Stomach (tissue), 4 donors: ENCODE data around the gene KCNQ1.

Experiments used
- CTCF ChIP-seq, 7 experiments: fragments of 450-650 bp in 4 of 7; fragments of 200-600 bp in 3 of 7; sonication (generic) in 3 of 7; IDR thresholded peaks; one replicate each; pipeline ENCODE4 v1.5.1; 2016 to 2019; ENCODE audit warnings: antibody characterized with exemption in 7 of 7, control low read depth in 2 of 7, mild to moderate bottlenecking in 1 of 7
- POLR2AphosphoS5 ChIP-seq, 3 donors: sonication (generic); formaldehyde crosslinking; IDR thresholded peaks; one replicate each; pipeline ENCODE4 v1.6.1; 2016; ENCODE audit warnings: antibody characterized with exemption in 3 of 3

DNA sequence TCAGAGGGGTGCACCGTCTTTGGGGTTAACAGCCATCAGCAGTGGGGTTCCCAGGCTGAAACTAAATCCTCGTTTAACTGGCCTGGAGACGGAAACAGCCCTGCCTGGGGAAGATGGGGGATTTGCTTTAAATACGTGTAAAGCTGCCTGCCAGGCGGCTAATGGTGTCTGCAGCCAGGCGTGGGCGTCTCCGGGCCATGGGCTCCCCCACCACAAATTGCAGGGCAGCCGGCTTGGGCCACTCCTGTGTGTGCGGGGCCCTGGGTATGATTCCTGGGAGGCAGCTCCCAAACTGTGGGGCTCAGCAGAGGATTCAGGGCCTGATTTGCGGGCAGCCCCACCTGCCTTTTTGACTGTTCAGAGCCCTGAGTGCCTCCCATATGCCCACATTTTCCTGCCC lies 110.5 kb downstream of the KCNQ1 start:
- no peak for TF ChIP-seq CTCF (IDR thresholded peaks at IDR 0.05)
- no peak for TF ChIP-seq POLR2AphosphoS5 (IDR thresholded peaks at IDR 0.05)
